ENCODE measurements around the gene PMM1.

GRCh38 chr22:41567512-41567768, 22.2 kb downstream of the PMM1 start:
- TF ChIP-seq CTCF (IDR thresholded peaks at IDR 0.05) (no peak), POLR2A (IDR thresholded peaks at IDR 0.05) (no peak)
